Activated naive CD8-positive, alpha-beta T cell treated with anti-CD3 and anti-CD28 coated beads, Interleukin-2, amount 50 U/mL, for 24 hours (primary cell): Measurements from ENCODE around the gene XAGE5.
"Not testable (repeated sequence)": the region's sequence is repeated elsewhere in the genome, so short reads cannot be mapped to it uniquely, and the experiment has no call there.

Experiments used
- ATAC-seq: fragments of 150-1000 bp; cut with Tn5 transposase; one replicate; pipeline ENCODE4 v1.10.0; 2021
- DNase-seq: peaks from one replicate; pipeline ENCODE4 v3.0.0; 2021
- H3K27ac Mint-ChIP-seq: one replicate; pipeline ENCODE4 v1.8.0; 2021; ENCODE audit warnings: mild to moderate bottlenecking, mixed read lengths
- H3K27me3 Mint-ChIP-seq: one replicate; pipeline ENCODE4 v1.8.0; 2021; ENCODE audit warnings: mixed read lengths
- H3K36me3 Mint-ChIP-seq: one replicate; pipeline ENCODE4 v1.8.0; 2021; ENCODE audit warnings: low read depth, mixed read lengths
- H3K4me1 Mint-ChIP-seq: one replicate; pipeline ENCODE4 v1.8.0; 2021; ENCODE audit warnings: mixed read lengths
- H3K4me3 Mint-ChIP-seq: one replicate; pipeline ENCODE4 v1.8.0; 2021; ENCODE audit warnings: mild to moderate bottlenecking, moderate library complexity, mixed read lengths
- H3K9me3 Mint-ChIP-seq: one replicate; pipeline ENCODE4 v1.8.0; 2021; ENCODE audit warnings: mixed read lengths

The XAGE5 gene, protein sequence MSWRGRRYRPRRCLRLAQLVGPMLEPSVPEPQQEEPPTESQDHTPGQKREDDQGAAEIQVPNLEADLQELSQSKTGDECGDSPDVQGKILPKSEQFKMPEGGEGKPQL

DNA sequence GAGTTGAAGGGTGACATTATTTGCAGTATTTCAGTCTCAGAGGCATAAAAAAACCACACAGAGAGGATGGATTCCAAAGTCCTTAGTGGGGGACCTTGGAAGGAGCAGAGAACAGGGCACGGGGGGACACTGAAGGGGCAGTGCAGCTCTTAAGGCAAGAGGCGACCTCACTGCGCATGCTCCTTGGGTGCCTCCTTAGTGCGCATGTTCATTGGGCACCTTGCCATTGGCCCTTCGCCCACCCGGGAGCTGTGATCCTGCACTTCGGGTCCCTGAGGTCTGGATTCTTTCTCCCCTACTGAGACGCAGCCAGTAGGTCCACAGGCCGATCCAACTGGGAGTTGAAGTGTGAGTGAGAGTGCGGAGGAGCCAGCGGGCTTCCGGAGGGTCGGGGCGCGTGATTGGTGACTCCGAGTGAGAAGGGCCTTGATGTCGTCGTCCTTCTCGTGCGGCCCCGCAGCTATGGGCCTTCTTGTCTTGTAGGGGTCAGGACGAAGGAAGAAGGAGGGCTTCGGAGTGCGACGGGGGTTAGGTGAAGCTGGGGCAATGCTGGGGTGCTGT, at the start of gene XAGE5:
XAGE5 (plus strand) TSS at position 223 of the 561 bp plus-strand sequence. CDS start 1,280 bp downstream, outside the sequence.
- no peaks in the 10 kb centered on the region for H3K9me3 Mint-ChIP-seq

DNA sequence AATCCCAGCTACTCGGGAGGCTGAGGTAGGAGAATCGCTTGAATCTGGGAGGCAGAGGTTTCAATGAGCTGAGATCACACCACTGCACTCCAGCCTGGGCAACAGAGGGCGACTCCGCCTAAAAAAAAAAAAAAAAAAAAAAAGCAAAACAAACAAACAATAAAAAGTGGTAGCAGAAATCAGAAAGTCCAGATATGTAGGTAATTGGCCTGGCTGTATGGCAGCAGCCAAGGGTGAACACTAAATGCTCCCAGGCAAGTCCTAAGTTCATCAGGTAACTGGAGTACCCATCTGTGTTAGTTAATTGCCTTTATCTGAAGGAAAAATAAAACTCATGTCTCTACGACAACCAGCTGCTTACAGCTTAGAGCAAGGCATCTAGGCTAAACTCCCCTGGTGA, 45.1 kb upstream of the XAGE5 start:
- ATAC-seq, H3K9me3 Mint-ChIP-seq, DNase-seq, H3K36me3 Mint-ChIP-seq, H3K27me3 Mint-ChIP-seq, H3K4me1 Mint-ChIP-seq, H3K27ac Mint-ChIP-seq, H3K4me3 Mint-ChIP-seq: not testable (repeated sequence)

More for the DNA sequence above, at the start of gene XAGE5:
- DNase-seq: no peak
- H3K27ac Mint-ChIP-seq: no peak within 1 kb of the TSS
- H3K27me3 Mint-ChIP-seq: no peaks in the 10 kb centered on the region
- ATAC-seq: no peak
- no peak within 1 kb of the TSS for H3K4me3 Mint-ChIP-seq
- H3K36me3 Mint-ChIP-seq: no peaks in the 10 kb centered on the region
- H3K4me1 Mint-ChIP-seq: no peaks in the 10 kb centered on the region

DNA sequence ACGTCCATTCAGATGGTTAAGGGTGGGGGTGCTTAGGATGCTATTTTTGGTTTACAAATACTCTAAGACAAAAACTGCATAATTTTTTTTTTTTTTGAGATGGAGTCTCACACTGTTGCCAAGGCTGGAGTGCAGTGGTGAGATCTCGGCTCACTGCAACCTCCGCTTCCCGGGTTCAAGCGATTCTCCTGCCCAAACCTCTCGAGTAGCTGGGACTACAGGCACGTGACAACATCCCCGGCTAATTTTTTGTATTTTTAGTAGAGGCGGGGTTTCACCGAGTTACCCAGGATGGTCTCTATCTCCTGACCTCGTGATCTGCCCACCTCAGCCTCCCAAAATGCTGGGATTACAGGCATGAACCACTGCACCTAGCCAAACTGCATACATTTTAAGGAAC, 37.6 kb upstream of the XAGE5 start:
- DNase-seq, H3K36me3 Mint-ChIP-seq, ATAC-seq, H3K9me3 Mint-ChIP-seq, H3K27ac Mint-ChIP-seq, H3K4me1 Mint-ChIP-seq, H3K27me3 Mint-ChIP-seq, H3K4me3 Mint-ChIP-seq: not testable (repeated sequence)

DNA sequence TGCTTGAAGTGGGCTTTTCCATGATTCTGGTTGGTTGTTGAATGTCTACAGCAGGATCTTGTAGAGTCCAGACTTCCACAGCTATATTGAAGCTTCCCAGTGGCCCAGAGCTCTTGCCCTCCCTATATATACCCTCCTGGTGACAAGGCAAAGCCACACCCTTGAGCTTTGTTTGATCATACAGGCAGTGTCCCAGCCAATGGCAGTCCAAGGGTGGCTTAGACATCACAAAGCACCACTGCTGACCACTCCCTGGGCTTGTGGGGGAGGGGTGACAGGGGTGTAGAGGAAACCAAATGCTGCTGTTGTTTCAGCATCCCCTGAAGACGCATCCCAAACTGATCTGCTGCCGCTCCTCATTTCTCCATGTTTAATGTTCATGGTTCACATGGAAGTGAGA, 13.8 kb upstream of the XAGE5 start, which contains the start of gene SPANXN5:
SPANXN5 (minus strand) TSS at position 101 of the 400 bp plus-strand sequence; CDS start at position 22, 79 bp downstream.
- DNase-seq, H3K36me3 Mint-ChIP-seq, H3K4me3 Mint-ChIP-seq, H3K4me1 Mint-ChIP-seq, H3K9me3 Mint-ChIP-seq, H3K27ac Mint-ChIP-seq, ATAC-seq, H3K27me3 Mint-ChIP-seq: not testable (repeated sequence)

DNA sequence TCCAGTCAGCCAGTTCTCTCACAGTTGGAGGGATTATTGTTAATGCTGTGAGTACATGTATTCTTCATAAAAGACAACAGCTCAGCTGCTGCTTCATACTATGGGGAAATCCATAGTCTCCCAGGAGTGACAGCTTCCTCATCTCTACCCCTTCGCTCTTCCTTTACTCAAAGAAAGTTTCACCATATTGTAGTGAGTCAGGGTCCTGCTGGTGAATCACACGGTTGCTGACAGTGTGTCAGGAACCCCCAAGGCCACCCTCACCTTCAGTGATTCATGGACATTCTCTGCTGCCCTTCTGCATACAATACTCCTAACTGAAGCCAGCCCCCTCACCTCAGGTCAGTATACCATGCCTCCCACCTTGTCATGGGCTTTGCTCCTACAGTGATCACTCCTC, 6.2 kb upstream of the XAGE5 start:
- not testable (repeated sequence) for H3K27ac Mint-ChIP-seq, ATAC-seq, DNase-seq, H3K9me3 Mint-ChIP-seq, H3K27me3 Mint-ChIP-seq, H3K4me3 Mint-ChIP-seq, H3K36me3 Mint-ChIP-seq, H3K4me1 Mint-ChIP-seq

DNA sequence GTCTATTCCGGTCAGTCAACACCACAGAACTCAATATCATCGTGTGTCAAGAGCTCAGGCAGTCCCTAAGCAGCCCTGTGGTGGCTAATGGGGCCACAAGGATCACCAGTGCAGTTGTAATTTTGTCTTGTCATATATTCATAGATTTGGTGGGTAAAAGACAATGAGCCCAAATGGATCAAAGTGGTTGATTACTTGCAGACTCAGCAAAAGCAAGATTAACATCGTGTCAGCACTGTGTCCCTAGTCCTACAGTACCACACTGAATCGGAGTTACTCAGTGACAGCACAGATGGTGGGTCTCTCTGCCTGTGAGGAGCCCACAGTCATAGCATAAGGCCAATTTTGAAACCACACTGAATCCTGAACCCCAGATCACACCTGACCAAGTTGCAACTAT, 8.7 kb downstream of the XAGE5 start:
- Mint-ChIP-seq H3K27me3 (no peaks in the 10 kb centered on the region), H3K27ac (no peak overlapping the region)

DNA sequence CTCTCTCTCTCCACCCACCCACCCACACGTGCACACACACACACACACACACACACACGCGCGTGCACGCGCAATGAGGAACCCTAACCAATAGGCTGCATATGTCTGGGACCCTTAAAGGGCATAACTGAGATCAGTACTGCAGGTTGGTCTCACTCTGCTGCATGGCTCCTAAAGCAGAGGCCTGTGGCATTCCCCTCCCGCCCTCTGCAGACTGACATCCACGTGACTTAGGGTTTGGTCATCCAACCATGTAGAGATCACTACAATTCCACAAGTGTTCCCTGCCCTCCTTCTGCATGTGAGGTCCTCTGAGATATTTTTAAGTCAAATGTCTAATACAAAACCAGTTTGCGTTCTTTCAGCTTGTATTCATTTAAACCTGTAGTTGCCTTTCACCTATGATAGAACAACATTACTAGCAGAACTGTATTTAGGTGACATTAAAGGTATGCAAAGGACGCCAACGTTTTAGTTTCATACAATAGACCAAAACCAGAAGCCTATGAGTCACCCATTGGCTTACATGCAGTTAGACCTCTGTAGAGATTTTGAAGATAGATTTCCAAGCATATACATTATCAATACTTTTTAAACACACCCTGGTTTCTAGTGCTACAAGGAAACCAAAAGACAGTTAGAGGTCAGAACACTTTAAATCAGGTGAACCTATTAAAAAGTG, 10.1 kb downstream of the XAGE5 start:
- H3K36me3 Mint-ChIP-seq: no peaks in the 10 kb centered on the region
- no peak overlapping the region for H3K27ac Mint-ChIP-seq
- no peaks in the 10 kb centered on the region for H3K4me1 Mint-ChIP-seq
- ATAC-seq (no peak), DNase-seq (no peak)
- H3K9me3 Mint-ChIP-seq: no peaks in the 10 kb centered on the region
- H3K27me3 Mint-ChIP-seq: no peaks in the 10 kb centered on the region
- no peak overlapping the region for H3K4me3 Mint-ChIP-seq

More for the DNA sequence above, 8.7 kb downstream of the XAGE5 start:
- no peaks in the 10 kb centered on the region for H3K36me3 Mint-ChIP-seq
- ATAC-seq (no peak), DNase-seq (no peak)
- H3K9me3 Mint-ChIP-seq: no peaks in the 10 kb centered on the region
- H3K4me3 Mint-ChIP-seq: no peak overlapping the region
- no peaks in the 10 kb centered on the region for H3K4me1 Mint-ChIP-seq

DNA sequence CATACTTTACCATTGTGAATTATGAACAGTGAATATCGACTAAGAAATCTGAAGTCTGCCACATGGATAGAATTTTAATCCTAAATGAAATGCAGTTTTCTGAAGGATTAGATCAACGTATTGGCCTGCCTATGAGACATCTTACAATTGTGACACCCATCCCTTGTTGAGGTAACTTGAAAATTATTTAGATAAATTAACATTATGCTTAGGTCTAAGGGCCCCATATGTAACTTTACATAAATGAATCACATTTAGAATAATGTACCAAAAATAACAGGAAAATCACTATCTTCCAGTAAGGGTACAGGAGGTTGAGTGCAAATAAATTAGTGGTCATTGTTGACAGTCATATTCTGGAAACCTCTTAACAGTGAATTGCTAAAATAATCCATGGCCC, 13.5 kb downstream of the XAGE5 start:
- Mint-ChIP-seq H3K4me3 (no peak overlapping the region), H3K4me1 (no peaks in the 10 kb centered on the region), H3K36me3 (no peaks in the 10 kb centered on the region), H3K9me3 (no peaks in the 10 kb centered on the region), H3K27ac (no peak overlapping the region), H3K27me3 (no peaks in the 10 kb centered on the region)
- ATAC-seq (no peak), DNase-seq (no peak)

DNA sequence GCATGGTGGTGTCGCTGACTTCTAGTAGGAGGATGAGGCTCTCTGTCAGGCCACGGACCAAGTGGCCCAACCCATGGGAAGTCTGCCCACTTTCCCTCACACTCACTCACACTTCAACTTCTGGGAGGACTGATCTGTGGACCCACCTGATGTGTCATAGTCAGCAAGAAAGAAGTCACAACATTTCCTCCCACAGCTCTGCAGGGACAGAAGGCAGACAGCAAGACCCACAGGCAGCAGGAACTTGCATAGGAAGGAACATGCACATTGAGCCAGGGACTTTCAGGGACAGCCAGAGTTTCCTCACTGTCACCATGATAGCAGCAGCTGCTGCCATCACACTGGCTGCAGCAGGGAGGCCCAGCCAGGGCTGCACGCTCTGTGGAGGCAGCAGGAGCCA, 19.5 kb downstream of the XAGE5 start:
- Mint-ChIP-seq H3K27me3 (no peaks in the 10 kb centered on the region), H3K9me3 (no peaks in the 10 kb centered on the region), H3K4me3 (no peak overlapping the region), H3K4me1 (no peaks in the 10 kb centered on the region), H3K27ac (no peak overlapping the region), H3K36me3 (no peaks in the 10 kb centered on the region)
- no peak for DNase-seq
- no peak for ATAC-seq

DNA sequence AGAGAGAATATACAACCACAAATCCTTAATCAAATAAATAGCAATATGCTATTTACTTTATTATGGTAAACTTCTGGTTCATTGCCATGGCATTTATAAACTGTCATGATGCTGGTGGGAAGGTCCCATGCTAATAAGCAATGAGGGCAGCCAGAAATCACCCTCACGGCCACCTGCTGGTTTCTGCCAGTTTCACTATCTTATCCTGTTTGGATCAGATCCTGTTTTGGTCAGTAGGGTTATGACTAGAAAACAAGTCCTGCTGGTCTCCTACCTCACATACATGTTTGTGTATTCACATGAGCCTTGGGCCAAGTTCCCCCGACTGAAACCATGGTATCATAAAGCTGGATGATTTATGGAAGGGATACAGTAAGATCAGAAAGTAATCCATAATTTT, 28.1 kb downstream of the XAGE5 start:
- Mint-ChIP-seq H3K27me3 (peaks cover 1% of the 10 kb centered on the region), H3K4me3 (no peak overlapping the region), H3K4me1 (no peaks in the 10 kb centered on the region), H3K36me3 (no peaks in the 10 kb centered on the region), H3K9me3 (no peaks in the 10 kb centered on the region), H3K27ac (no peak overlapping the region)
- no peak for DNase-seq
- no peak for ATAC-seq

DNA sequence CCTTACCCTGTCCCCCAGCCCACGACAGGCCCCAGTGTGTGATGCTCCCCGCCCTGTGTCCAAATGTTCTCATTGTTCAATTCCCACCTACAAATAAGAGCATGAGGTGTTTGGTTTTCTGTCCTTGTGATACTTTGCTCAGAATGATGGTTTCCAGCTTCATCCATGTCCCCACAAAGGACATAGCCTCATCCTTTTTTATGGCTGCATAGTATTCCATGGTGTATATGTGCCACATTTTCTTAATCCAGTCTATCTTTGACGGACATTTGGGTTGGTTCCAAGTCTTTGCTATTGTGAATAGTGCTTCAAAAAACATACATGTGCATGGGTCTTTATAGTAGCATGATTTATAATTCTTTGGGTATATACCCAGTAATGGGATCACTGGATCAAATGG, 32.5 kb downstream of the XAGE5 start:
- not testable (repeated sequence) for H3K9me3 Mint-ChIP-seq, ATAC-seq, H3K27me3 Mint-ChIP-seq, H3K27ac Mint-ChIP-seq, DNase-seq, H3K36me3 Mint-ChIP-seq, H3K4me1 Mint-ChIP-seq, H3K4me3 Mint-ChIP-seq

DNA sequence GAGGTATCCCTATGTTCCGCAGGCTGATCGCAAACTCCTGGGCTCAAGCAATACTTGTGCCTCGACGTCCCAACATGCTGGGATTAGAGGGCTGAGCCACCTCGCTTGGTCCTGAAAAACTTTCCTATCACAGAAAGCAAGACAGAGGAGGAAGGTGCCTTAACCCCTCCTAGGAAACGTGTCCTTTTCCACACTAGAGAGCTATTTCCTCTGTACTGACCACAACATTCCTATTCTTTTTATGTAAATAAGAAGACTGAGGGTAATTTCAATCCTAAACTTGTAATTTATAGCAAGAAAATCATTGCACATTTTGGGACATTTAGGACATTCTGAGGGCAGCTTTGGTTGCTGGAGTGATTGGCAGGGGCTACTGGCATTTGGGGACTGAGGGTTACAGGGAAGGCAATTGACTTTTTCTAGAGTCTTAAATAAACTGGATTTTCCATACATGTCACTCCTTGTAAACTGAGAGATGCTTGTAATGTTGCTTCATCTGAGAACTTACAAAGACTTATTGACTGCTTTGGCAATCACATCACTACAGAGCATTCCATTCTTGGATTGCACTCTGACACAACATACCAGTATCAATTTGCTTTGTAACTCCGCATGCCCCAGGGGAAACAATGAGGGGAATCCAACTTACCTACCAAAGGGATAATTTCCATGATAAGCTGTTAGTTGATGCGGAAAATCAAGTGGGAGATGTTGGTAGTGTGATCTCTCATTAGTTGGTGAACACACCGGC, 41.2 kb downstream of the XAGE5 start:
- Mint-ChIP-seq H3K4me3 (no peak overlapping the region), H3K36me3 (no peaks in the 10 kb centered on the region), H3K27me3 (peaks cover 9% of the 10 kb centered on the region), H3K4me1 (no peaks in the 10 kb centered on the region), H3K9me3 (no peaks in the 10 kb centered on the region), H3K27ac (no peak overlapping the region)
- ATAC-seq: no peak
- no peak for DNase-seq

DNA sequence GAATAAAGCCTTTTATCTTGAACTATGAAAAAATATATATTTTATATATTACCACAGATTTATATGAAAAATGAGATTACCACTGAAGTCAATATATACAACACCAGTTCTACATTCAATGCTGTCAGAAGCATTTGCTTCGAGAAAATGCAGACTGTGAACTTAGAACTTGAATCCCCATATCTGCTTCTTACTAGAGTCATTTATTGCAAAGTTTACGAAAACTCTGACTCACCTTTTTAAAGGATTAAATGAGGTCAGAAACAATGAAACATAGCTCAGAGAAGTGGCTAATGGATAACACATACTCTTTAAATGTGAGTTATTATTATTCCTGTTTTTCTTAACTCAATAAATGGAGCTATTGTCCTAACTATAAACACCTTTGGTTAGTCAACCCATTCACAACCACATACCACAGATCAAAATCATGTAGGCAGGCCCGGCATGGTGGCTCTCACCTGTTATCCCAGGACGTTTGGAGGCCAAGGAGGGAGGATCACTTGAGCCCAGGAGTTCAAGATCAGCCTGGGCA, 46.0 kb downstream of the XAGE5 start:
- not testable (repeated sequence) for H3K4me1 Mint-ChIP-seq, ATAC-seq

DNA sequence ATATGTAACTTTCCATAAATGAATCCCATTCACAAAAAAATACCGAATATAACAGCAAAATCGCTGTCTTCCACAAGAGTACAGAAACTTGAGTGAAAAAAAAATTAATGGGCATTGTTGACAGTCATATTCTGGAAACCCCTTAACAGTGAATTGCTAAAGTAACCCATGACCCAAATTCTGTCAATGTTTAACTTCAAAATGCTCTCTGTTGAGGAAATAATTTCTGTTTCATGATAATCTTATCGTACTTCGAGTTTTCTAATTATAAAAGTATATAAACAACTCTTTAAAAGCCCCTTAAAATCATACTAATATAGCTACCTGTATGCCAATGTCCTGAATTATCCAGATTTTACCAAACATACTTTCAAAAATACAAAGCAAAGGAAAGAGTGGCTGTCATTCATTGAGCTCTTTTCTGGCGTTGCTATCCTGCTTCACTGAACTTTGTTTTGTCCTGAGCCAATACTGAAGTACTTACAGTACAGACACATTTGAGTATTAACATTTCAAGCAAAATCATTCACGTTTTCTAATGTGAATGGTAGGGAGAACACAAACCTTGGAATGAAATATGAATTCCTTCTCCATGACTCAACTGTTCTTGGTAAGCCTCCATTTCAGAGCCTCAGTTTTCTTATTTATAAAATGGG, 54.4 kb downstream of the XAGE5 start:
- Mint-ChIP-seq H3K4me3 (no peak overlapping the region), H3K27me3 (no peaks in the 10 kb centered on the region), H3K36me3 (no peaks in the 10 kb centered on the region), H3K4me1 (no peaks in the 10 kb centered on the region), H3K27ac (no peak overlapping the region), H3K9me3 (no peaks in the 10 kb centered on the region)
- ATAC-seq (no peak), DNase-seq (no peak)

More for the DNA sequence above, 46.0 kb downstream of the XAGE5 start:
- not testable (repeated sequence) for H3K36me3 Mint-ChIP-seq, H3K27me3 Mint-ChIP-seq, H3K27ac Mint-ChIP-seq, H3K4me3 Mint-ChIP-seq, H3K9me3 Mint-ChIP-seq, DNase-seq
